GM21619 (cell line): ENCODE measurements around the gene RSPH1.

ENCODE experiments used
- ATAC-seq: cut with Tn5 transposase; IDR thresholded peaks from one replicate; pipeline ENCODE4 v1.9.1; 2021; ENCODE audit not compliant: unreplicated experiment

The RSPH1 gene

GRCh38 chr21:42532466-42533181, 36.6 kb upstream of the RSPH1 start:
- no peak for ATAC-seq

GRCh38 chr21:42531771-42532170, 35.7 kb upstream of the RSPH1 start:
- no peak for ATAC-seq

GRCh38 chr21:42530167-42530518, 34.1 kb upstream of the RSPH1 start:
- no peak for ATAC-seq

- ATAC-seq = peak; percentile 38
These were observed 31.6 kb upstream of the RSPH1 start for GRCh38 chr21:42527489-42528158.

- no peak for ATAC-seq
These were observed 31.1 kb upstream of the RSPH1 start for GRCh38 chr21:42527127-42527488.

GRCh38 chr21:42526379-42526727, 30.3 kb upstream of the RSPH1 start:
- no peak for ATAC-seq

- no peak for ATAC-seq
These were observed 29.8 kb upstream of the RSPH1 start for GRCh38 chr21:42525676-42526378.

GRCh38 chr21:42525029-42525581, 29.1 kb upstream of the RSPH1 start:
- peak; percentile 23 for ATAC-seq

- peak; percentile 70 for ATAC-seq
These were observed 28.5 kb upstream of the RSPH1 start for GRCh38 chr21:42524341-42525028.

GRCh38 chr21:42523941-42524340, 27.9 kb upstream of the RSPH1 start:
- ATAC-seq = no peak

GRCh38 chr21:42523211-42523610, 27.2 kb upstream of the RSPH1 start:
- no peak for ATAC-seq

GRCh38 chr21:42522771-42523170, 26.7 kb upstream of the RSPH1 start:
- ATAC-seq = no peak

- no peak for ATAC-seq
These were observed 26.2 kb upstream of the RSPH1 start for GRCh38 chr21:42522271-42522670.

- no peak for ATAC-seq
These were observed 25.8 kb upstream of the RSPH1 start for GRCh38 chr21:42521805-42522204.

- ATAC-seq = no peak
These were observed 25.4 kb upstream of the RSPH1 start for GRCh38 chr21:42521384-42521783.

GRCh38 chr21:42520628-42521253, 24.7 kb upstream of the RSPH1 start:
- ATAC-seq = no peak

GRCh38 chr21:42518626-42519025, 22.6 kb upstream of the RSPH1 start:
- no peak for ATAC-seq

GRCh38 chr21:42518215-42518614, 22.2 kb upstream of the RSPH1 start:
- ATAC-seq = no peak

GRCh38 chr21:42515708-42516502, 19.9 kb upstream of the RSPH1 start:
- no peak for ATAC-seq

- no peak for ATAC-seq
These were observed 18.8 kb upstream of the RSPH1 start for GRCh38 chr21:42514883-42515228.
